Breast epithelium (tissue), 4 donors: ENCODE data around the gene TMED6. TPM values are rescaled to one million over a fixed set of nuclear protein-coding genes. Genes with fewer than 3 reads are reported as not detected.
"Not testable (repeated sequence)": the region's sequence is repeated elsewhere in the genome, so short reads cannot be mapped to it uniquely, and the experiment has no call there.

Source experiments
- DNase-seq, 2 donors: peaks; one replicate each; pipeline ENCODE4 v3.0.0-alpha.2; 2019; ENCODE audit warnings: low spot score in 2 of 2
- H3K27ac ChIP-seq, 2 donors: fragments of 200-600 bp; sonication (generic) in 1 of 2; one replicate each; pipeline ENCODE4 v1.5.1; 2016 to 2019; ENCODE audit warnings: mild to moderate bottlenecking in 1 of 2
- H3K27me3 ChIP-seq, 2 donors: fragments of 200-600 bp; sonication (generic) in 1 of 2; one replicate each; pipeline versions ENCODE4 v1.5.1 to v1.6.0; 2017 to 2019; ENCODE audit warnings: control low read depth in 1 of 2, mild to moderate bottlenecking in 1 of 2
- H3K36me3 ChIP-seq: fragments of 200-600 bp; one replicate; pipeline ENCODE4 v1.5.1; 2019
- H3K4me1 ChIP-seq, 2 donors: fragments of 200-600 bp; sonication (generic); one replicate each; pipeline ENCODE4 v1.5.1; 2016 to 2019; ENCODE audit warnings: control low read depth in 1 of 2
- H3K4me3 ChIP-seq, 3 donors: fragments of 200-600 bp; sonication (generic); 1 replicate in 2 of 3; 2 replicates in 1 of 3; pipeline ENCODE4 v1.5.1; 2016 to 2019; ENCODE audit warnings: mild to moderate bottlenecking in 3 of 3, moderate library complexity in 2 of 3
- H3K9me3 ChIP-seq, 2 donors: fragments of 200-600 bp; sonication (generic) in 1 of 2; one replicate each; pipeline ENCODE4 v1.5.1; 2016 to 2019; ENCODE audit warnings: control low read depth in 1 of 2
- POLR2A ChIP-seq: fragments of 450-650 bp; IDR thresholded peaks from one replicate; pipeline ENCODE4 v1.6.1; 2016; ENCODE audit warnings: antibody characterized with exemption, mild to moderate bottlenecking, moderate library complexity
- POLR2AphosphoS5 ChIP-seq, 3 donors: sonication (generic); formaldehyde crosslinking; IDR thresholded peaks; one replicate each; pipeline ENCODE4 v1.6.1; 2017; ENCODE audit warnings: antibody characterized with exemption in 3 of 3
- intact Hi-C: fragments of 100-400 bp; cut with DNase I; formaldehyde crosslinking; loops from one replicate; pipeline ENCODE4 v1.15.1; 2023; ENCODE audit warnings: low total_unique reads
- total RNA-seq, 3 donors: library from RNA; depleted of rRNA; stranded (reverse); fragments of >200 nt; gene quantifications; one replicate each; pipeline ENCODE4 v1.1.0, GENCODE V29; 2016
- TF ChIP-seq, protein P1 (sequence below), 3 donors: fragments of 450-650 bp; IDR thresholded peaks; one replicate each; pipeline ENCODE4 v1.5.1; 2016 to 2017; ENCODE audit warnings: antibody characterized with exemption in 3 of 3, mild to moderate bottlenecking in 3 of 3, moderate library complexity in 3 of 3

Gene TMED6
- total RNA-seq, 3 donors from 2014 or later, result 0.32 to 1.3 TPM; not detected in 1

DNA sequence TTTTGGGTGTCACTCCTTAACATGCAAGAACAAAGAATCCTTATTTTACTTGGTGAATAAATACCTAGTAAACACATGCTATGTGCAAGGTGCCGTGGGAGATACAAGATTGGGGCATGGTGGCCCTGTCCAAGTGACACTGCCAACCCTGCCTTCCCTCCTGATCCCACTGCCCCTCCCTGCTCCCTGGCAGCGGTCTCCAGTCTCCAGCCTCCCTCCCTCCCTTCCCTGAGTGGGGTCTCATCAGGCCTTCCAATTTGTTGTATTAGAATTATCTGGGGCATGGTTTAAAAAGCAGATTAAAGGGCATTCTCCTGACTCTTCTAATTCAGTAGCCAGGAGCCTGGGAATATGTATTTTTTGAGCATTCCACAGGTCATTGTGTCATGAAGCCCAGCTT is 12.5 kb upstream of the TMED6 start:
- Histone ChIP-seq H3K27me3 (no peaks in the 10 kb centered on the region), H3K9me3 (no peaks in the 10 kb centered on the region), H3K36me3 (no peaks in the 10 kb centered on the region), H3K4me1 (no peaks in the 10 kb centered on the region), H3K4me3 (no peak overlapping the region), H3K27ac (no peak overlapping the region)
- TF ChIP-seq, protein P1, sequence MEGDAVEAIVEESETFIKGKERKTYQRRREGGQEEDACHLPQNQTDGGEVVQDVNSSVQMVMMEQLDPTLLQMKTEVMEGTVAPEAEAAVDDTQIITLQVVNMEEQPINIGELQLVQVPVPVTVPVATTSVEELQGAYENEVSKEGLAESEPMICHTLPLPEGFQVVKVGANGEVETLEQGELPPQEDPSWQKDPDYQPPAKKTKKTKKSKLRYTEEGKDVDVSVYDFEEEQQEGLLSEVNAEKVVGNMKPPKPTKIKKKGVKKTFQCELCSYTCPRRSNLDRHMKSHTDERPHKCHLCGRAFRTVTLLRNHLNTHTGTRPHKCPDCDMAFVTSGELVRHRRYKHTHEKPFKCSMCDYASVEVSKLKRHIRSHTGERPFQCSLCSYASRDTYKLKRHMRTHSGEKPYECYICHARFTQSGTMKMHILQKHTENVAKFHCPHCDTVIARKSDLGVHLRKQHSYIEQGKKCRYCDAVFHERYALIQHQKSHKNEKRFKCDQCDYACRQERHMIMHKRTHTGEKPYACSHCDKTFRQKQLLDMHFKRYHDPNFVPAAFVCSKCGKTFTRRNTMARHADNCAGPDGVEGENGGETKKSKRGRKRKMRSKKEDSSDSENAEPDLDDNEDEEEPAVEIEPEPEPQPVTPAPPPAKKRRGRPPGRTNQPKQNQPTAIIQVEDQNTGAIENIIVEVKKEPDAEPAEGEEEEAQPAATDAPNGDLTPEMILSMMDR (IDR thresholded peaks at IDR 0.05), result no peak
- TF ChIP-seq POLR2A (no peak), POLR2AphosphoS5 (IDR thresholded peaks at IDR 0.05) (no peak)
- no peak for DNase-seq
- intact Hi-C loops, result no loop called here

DNA sequence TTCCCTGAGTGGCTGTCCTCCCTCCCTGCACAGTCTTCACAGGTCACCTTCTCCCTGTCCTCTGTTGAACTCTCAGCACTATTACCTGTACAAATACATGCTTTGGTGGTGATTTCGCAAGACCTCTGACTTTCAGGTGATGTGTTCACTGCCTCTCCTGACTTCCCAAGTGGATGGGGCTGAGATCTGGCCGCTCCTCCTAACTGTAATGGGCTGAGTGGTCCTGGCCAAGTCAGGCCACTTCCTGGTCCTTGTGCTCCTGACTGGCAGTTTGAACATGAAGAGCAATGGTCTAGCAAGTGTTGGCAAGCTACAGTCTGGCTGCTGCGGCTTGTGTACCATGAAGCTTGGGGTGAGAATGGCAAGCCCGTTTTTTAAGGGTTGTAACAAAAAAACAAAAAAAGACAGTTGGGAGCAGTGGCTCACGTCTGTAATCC is 11.7 kb upstream of the TMED6 start:
- Histone ChIP-seq H3K27me3 (no peaks in the 10 kb centered on the region), H3K4me3 (no peak overlapping the region), H3K27ac (no peak overlapping the region), H3K9me3 (no peaks in the 10 kb centered on the region), H3K4me1 (no peaks in the 10 kb centered on the region), H3K36me3 (no peaks in the 10 kb centered on the region)
- no peak for DNase-seq
- TF ChIP-seq, protein P1 (IDR thresholded peaks at IDR 0.05), result no peak
- TF ChIP-seq POLR2A (no peak), POLR2AphosphoS5 (IDR thresholded peaks at IDR 0.05) (no peak)
- intact Hi-C loops, result no loop called here

DNA sequence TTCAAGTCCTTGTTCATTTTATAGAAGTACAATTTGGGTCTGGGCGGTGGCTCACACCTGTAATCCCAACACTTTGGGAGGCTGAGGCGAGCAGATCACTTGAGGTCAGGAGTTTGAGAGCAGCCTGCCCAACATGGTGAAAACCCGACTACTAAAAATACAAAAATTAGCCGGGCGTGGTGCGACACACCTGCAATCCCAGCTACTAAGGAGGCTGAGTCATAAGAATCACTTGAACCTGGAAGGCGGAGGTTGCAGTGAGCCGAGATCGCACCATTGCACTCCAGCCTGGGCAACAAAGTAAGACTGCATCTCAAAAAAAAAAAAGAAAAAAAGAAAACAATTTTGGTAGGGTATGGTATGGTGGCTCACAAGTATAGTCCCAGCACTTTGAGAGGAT is 8.5 kb upstream of the TMED6 start:
- H3K4me3 ChIP-seq, intact Hi-C loops, H3K4me1 ChIP-seq, DNase-seq, H3K9me3 ChIP-seq, H3K27ac ChIP-seq, H3K27me3 ChIP-seq, H3K36me3 ChIP-seq: not testable (repeated sequence)

DNA sequence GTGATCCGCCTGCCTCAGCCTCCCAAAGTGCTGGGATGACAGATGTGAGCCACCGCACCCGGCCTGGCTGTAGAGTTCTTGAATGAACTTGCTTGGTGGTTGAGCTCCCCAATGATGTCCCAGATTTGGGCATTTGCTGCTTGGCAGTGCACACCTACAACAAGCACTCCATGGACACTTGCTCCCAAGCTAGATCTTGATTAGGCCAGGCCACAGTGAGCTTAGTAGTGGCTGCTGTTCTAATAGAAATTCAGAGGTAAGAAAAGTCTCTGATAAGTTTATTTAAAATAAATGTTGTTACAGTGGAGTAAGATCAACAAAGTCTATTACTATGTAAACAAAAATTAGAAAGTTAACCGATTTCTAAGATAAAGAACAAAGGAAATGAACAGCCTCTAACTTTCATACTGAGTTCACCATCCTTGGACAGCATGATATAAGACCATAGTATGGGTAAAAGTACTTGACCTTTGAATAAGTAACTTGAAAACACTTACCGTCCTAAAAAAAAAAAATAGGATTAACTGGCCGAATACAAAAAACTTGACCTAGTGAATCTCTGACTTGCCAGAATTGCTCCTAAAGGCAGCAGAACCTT is 951 bp downstream of the TMED6 start:
- Histone ChIP-seq H3K4me1 (no peaks in the 10 kb centered on the region), H3K27me3 (no peaks in the 10 kb centered on the region), H3K9me3 (no peaks in the 10 kb centered on the region), H3K4me3 (no peak overlapping the region), H3K27ac (no peak overlapping the region), H3K36me3 (no peaks in the 10 kb centered on the region)
- no peak for TF ChIP-seq POLR2AphosphoS5 (IDR thresholded peaks at IDR 0.05)
- no peak for TF ChIP-seq POLR2A
- TF ChIP-seq, protein P1 (IDR thresholded peaks at IDR 0.05), result no peak
- intact Hi-C loops, result no loop called here
- no peak for DNase-seq

DNA sequence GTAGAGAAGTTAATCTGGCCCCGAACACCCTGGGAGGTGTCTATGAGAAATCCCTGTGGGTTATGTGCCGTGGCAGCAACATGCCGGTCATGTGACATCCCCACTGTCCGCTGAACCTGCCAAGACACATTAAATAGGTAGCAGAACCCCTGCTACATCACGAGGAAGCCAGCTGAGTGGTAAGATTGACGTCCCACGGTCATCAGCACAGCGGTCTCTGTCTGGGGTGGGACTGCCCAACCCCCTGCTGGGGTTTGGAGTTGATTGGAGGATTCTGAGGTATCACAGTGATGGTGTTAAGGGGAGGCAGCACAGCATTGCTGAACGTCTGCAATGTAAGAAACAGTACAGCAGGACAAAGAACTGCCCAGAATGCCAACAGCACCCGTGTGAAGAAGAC is 2.0 kb downstream of the TMED6 start:
- Histone ChIP-seq H3K9me3 (no peaks in the 10 kb centered on the region), H3K27ac (no peak overlapping the region), H3K36me3 (no peaks in the 10 kb centered on the region), H3K27me3 (no peaks in the 10 kb centered on the region), H3K4me1 (no peaks in the 10 kb centered on the region), H3K4me3 (no peak overlapping the region)
- TF ChIP-seq, protein P1 (IDR thresholded peaks at IDR 0.05), result no peak
- TF ChIP-seq POLR2A (no peak), POLR2AphosphoS5 (IDR thresholded peaks at IDR 0.05) (no peak)
- DNase-seq, result no peak
- intact Hi-C loops, result no loop called here

DNA sequence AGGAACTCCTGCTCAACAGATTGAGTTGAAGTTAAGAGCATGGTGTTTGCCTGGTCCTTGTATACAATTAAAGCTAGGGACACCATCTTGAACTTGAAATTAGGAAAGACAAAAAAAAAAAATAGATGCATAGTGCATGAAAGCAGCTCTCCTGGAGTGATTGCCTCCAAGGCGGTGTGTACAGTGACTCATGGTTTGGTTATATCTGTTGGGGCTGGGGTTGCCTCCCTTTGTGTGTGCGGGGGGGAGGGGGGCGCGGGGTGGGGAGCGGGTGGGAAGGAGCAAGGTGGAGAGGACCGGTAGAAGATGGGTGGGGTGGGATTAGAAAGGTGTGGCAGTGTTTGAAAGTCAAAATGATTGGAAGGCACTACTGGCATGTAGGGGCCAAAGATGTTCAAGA is 3.4 kb downstream of the TMED6 start:
- TF ChIP-seq, protein P1 (IDR thresholded peaks at IDR 0.05), result no peak
- TF ChIP-seq POLR2AphosphoS5 (IDR thresholded peaks at IDR 0.05), result no peak
- no peak for TF ChIP-seq POLR2A
- no peak for DNase-seq
- Histone ChIP-seq H3K27ac (no peak overlapping the region), H3K4me1 (no peaks in the 10 kb centered on the region), H3K9me3 (no peaks in the 10 kb centered on the region), H3K27me3 (no peaks in the 10 kb centered on the region), H3K4me3 (no peak overlapping the region), H3K36me3 (no peaks in the 10 kb centered on the region)
- intact Hi-C loops, result no loop called here
